GM12892 (cell line): ENCODE data around the gene FOXQ1.

Source experiments
- POLR2AphosphoS5 ChIP-seq: IDR thresholded peaks from 2 replicates; pipeline ENCODE4 v1.6.1; 2011; ENCODE audit warnings: low read depth, low read length, control low read depth
- TAF1 ChIP-seq: IDR thresholded peaks from 2 replicates; pipeline ENCODE4 v1.6.1; 2011; ENCODE audit warnings: low read depth, mild to moderate bottlenecking, control low read depth, low read length, borderline replicate concordance

- TF ChIP-seq POLR2AphosphoS5 (no peak), TAF1 (no peak)
Observed at GRCh38 chr6:1315201-1315559, 3.3 kb downstream of the FOXQ1 start.
